A549 (cell line): ENCODE data around the gene SLC13A2. TPM values are rescaled to one million over a fixed set of nuclear protein-coding genes. Genes with fewer than 3 reads are reported as not detected.

ENCODE experiments used
- ATAC-seq, 2 experiments: fragments of 200-7000 bp in 1 of 2; fragments of >200 bp in 1 of 2; cut with Nextera tagmentation in 1 of 2; cut with Tn5 transposase in 1 of 2; 3 replicates each; pipeline versions ENCODE4 v1.8.0 to v1.9.1; 2018 to 2020; ENCODE audit warnings: mild to moderate bottlenecking in 1 of 2, moderate library complexity in 1 of 2
- CTCF ChIA-PET: fragments of 300-600 bp; sonication (Branson Sonifier 250); formaldehyde crosslinking; extraction: SDS; loops from one replicate; lab custom pipeline; 2021; ENCODE audit warnings: antibody characterized with exemption, inconsistent platforms; lab: Yijun Ruan, JAX
- POLR2A ChIA-PET: fragments of 350-600 bp; formaldehyde crosslinking; extraction: SDS; loops from one replicate; lab custom pipeline; 2021; ENCODE audit warnings: antibody characterized with exemption, inconsistent platforms; lab: Yijun Ruan, JAX
- DNase-seq, 2 experiments: peaks; one replicate each; pipeline versions ENCODE4 v3.0.0 to v3.0.0-alpha.2; 2011 to 2016; ENCODE audit warnings: low read depth in 1 of 2, low spot score in 1 of 2
- FAIRE-seq: peaks from 2 replicates; lab custom pipeline; 2011; peaks lifted over from hg19 to GRCh38; lab: Jason Lieb, UNC
- H3K27ac ChIP-seq, 2 experiments: fragments of >200 bp; sonication (Bioruptor Twin); formaldehyde crosslinking; 3 replicates each; pipeline ENCODE4 v1.5.1; 2016 to 2017
- H3K4me1 ChIP-seq: fragments of >200 bp; sonication (Bioruptor Twin); formaldehyde crosslinking; 3 replicates; pipeline ENCODE4 v1.6.1; 2016
- H3K4me2 ChIP-seq: fragments of >200 bp; sonication (Bioruptor Twin); formaldehyde crosslinking; 3 replicates; pipeline ENCODE4 v1.6.1; 2016
- H3K4me3 ChIP-seq: fragments of >200 bp; sonication (Bioruptor Twin); formaldehyde crosslinking; 3 replicates; pipeline ENCODE4 v1.5.1; 2016
- H3K9me3 ChIP-seq: fragments of >200 bp; sonication (Bioruptor Twin); formaldehyde crosslinking; 3 replicates; pipeline ENCODE4 v1.6.1; 2016
- GATA3 ChIP-seq: IDR thresholded peaks from 2 replicates; pipeline ENCODE4 v1.6.1; 2012; ENCODE audit warnings: borderline replicate concordance
- HOXB5 ChIP-seq: fragments of 250-450 bp; sonication (Bioruptor Pico); IDR thresholded peaks from 2 replicates; pipeline ENCODE4 v1.5.0; 2020; ENCODE audit warnings: mild to moderate bottlenecking, moderate library complexity
- JUN ChIP-seq, 2 experiments: fragments of >200 bp; sonication (Bioruptor Twin); formaldehyde crosslinking; IDR thresholded peaks; 2 replicates in 1 of 2; 3 replicates in 1 of 2; pipeline ENCODE4 v1.6.1; 2016 to 2017
- MAFK ChIP-seq: fragments of 450-650 bp; IDR thresholded peaks from 2 replicates; pipeline ENCODE4 v1.6.1; 2014; ENCODE audit not compliant: partially characterized antibody
- RAD21 ChIP-seq, 2 experiments: fragments of >200 bp in 1 of 2; sonication (Bioruptor Twin) in 1 of 2; formaldehyde crosslinking in 1 of 2; IDR thresholded peaks in 1 of 2; conservative IDR thresholded peaks in 1 of 2; 2 replicates in 1 of 2; 3 replicates in 1 of 2; pipeline ENCODE4 v1.6.1; 2012 to 2018; ENCODE audit warnings: inconsistent platforms in 1 of 2
- RFX5 ChIP-seq: fragments of 450-650 bp; IDR thresholded peaks from 2 replicates; pipeline ENCODE4 v1.7.1; 2014; ENCODE audit warnings: antibody characterized with exemption, mild to moderate bottlenecking, moderate library complexity
- SREBF2 ChIP-seq: fragments of 450-650 bp; IDR thresholded peaks from 2 replicates; pipeline ENCODE4 v1.6.1; 2014; ENCODE audit warnings: mild to moderate bottlenecking, moderate library complexity
- ZFP36 ChIP-seq: fragments of 450-650 bp; IDR thresholded peaks from 2 replicates; pipeline ENCODE4 v1.6.1; 2014; ENCODE audit warnings: borderline replicate concordance; ENCODE audit not compliant: partially characterized antibody
- ZNF302 ChIP-seq: fragments of 250-450 bp; sonication (Bioruptor Pico); IDR thresholded peaks from 2 replicates; pipeline ENCODE4 v1.9.0; 2021; ENCODE audit warnings: inconsistent platforms, mild to moderate bottlenecking, moderate library complexity
- WGBS: methylation state at CpG from one replicate; pipeline ENCODE4 v1.1.6; 2017; ENCODE audit errors: missing lambda C conversion rate; 5-methylcytosine and 5-hydroxymethylcytosine counted together
- polyA plus RNA-seq, 4 experiments: library from polyadenylated mRNA; depleted of rRNA in 3 of 4; stranded (reverse); fragments of >200 nt; fragmentation: RNase III in 1 of 4; extraction: RNeasy Plus Mini Kit Qiagen cat#74134 plus additional on column Dnase treatment in 1 of 4; gene quantifications; 2 replicates in 3 of 4; 3 replicates in 1 of 4; pipeline ENCODE4 v1.2.3, GENCODE V29; 2011 to 2017

SLC13A2 gene
- polyA plus RNA-seq, 2 of the 4 experiments (the other 2 are of a cell fraction) = 0.06 TPM; not detected in 1

GRCh38 chr17:28547096-28547622 is 73.7 kb downstream of the SLC13A2 start:
- H3K9me3 ChIP-seq = no peaks in the 10 kb centered on the region
- ChIA-PET CTCF (interaction anchor here (0.6 to 12.8 kb wide), 21 partner anchors 10 to 588 kb away, joined by 3 to 188 read pairs (median 5); partner anchors contain the start of genes ALDOC and PIGS), POLR2A (no interaction called here)
- no peak overlapping the region for H3K4me3 ChIP-seq
- TF ChIP-seq HOXB5 (CRISPR knock-in tag) (no peak), RAD21 (conservative IDR thresholded peaks at IDR 0.05 in 1 of 2, IDR thresholded peaks at IDR 0.05 in 1 of 2) (no peak), ZNF302 (no peak), ZFP36 (no peak), MAFK (no peak), SREBF2 (no peak), JUN (IDR thresholded peaks at IDR 0.05) (no peak), RFX5 (no peak), GATA3 (no peak)
- H3K4me1 ChIP-seq = peaks cover 7% of the 10 kb centered on the region
- no peak for DNase-seq
- WGBS = 88% methylated on average over 14 of the region's 14 CpGs
- H3K4me2 ChIP-seq = no peak overlapping the region
- H3K27ac ChIP-seq = no peak overlapping the region
- FAIRE-seq = no peak
- ATAC-seq = no peak

Other genes with a start within 250 kb of the SLC13A2 start
- 90.9 and 98.7 TPM in 2 replicates for gene TMEM97, start 154.4 kb upstream of the SLC13A2 start, polyA plus RNA-seq (2011; rRNA removed)
- 65.0 to 75.6 TPM (median 70.2 TPM) in 3 replicates for gene TMEM97, start 154.4 kb upstream of the SLC13A2 start, polyA plus RNA-seq (2017; fragmentation: RNase III; extraction: RNeasy Plus Mini Kit Qiagen cat#74134 plus additional on column Dnase treatment)
- 58.7 and 72.1 TPM in 2 replicates for gene IFT20, start 138.2 kb upstream of the SLC13A2 start, polyA plus RNA-seq (2011; rRNA removed)
- gene IFT20, start 138.2 kb upstream of the SLC13A2 start, polyA plus RNA-seq (2017; fragmentation: RNase III; extraction: RNeasy Plus Mini Kit Qiagen cat#74134 plus additional on column Dnase treatment) = 53.8 to 57.4 TPM (median 56.8 TPM) in 3 replicates
- 66.2 and 68.3 TPM in 2 replicates for gene TNFAIP1, start 137.9 kb upstream of the SLC13A2 start, polyA plus RNA-seq (2011; rRNA removed)
- gene TNFAIP1, start 137.9 kb upstream of the SLC13A2 start, polyA plus RNA-seq (2017; fragmentation: RNase III; extraction: RNeasy Plus Mini Kit Qiagen cat#74134 plus additional on column Dnase treatment) = 37.4 to 38.8 TPM (median 37.4 TPM) in 3 replicates
- 132 and 162 TPM in 2 replicates for gene POLDIP2, start 116.1 kb upstream of the SLC13A2 start, polyA plus RNA-seq (2011; rRNA removed)
- gene POLDIP2, start 116.1 kb upstream of the SLC13A2 start, polyA plus RNA-seq (2017; fragmentation: RNase III; extraction: RNeasy Plus Mini Kit Qiagen cat#74134 plus additional on column Dnase treatment) = 125 to 130 TPM (median 127 TPM) in 3 replicates
- gene SEBOX, start 108.4 kb upstream of the SLC13A2 start, polyA plus RNA-seq (2011; rRNA removed) = not detected in 2 replicates
- not detected in 3 replicates for gene SEBOX, start 108.4 kb upstream of the SLC13A2 start, polyA plus RNA-seq (2017; fragmentation: RNase III; extraction: RNeasy Plus Mini Kit Qiagen cat#74134 plus additional on column Dnase treatment)
- gene VTN, start 103.3 kb upstream of the SLC13A2 start, polyA plus RNA-seq (2011; rRNA removed) = 10.2 and 14.2 TPM in 2 replicates
- 24.5 to 31.1 TPM (median 25.5 TPM) in 3 replicates for gene VTN, start 103.3 kb upstream of the SLC13A2 start, polyA plus RNA-seq (2017; fragmentation: RNase III; extraction: RNeasy Plus Mini Kit Qiagen cat#74134 plus additional on column Dnase treatment)
- gene SARM1, start 102.0 kb upstream of the SLC13A2 start, polyA plus RNA-seq (2011; rRNA removed) = 4.0 and 4.8 TPM in 2 replicates
- 6.1 to 7.5 TPM (median 6.9 TPM) in 3 replicates for gene SARM1, start 102.0 kb upstream of the SLC13A2 start, polyA plus RNA-seq (2017; fragmentation: RNase III; extraction: RNeasy Plus Mini Kit Qiagen cat#74134 plus additional on column Dnase treatment)
- 12.8 and 21.4 TPM in 2 replicates for gene SLC46A1, start 67.4 kb upstream of the SLC13A2 start, polyA plus RNA-seq (2011; rRNA removed)
- gene SLC46A1, start 67.4 kb upstream of the SLC13A2 start, polyA plus RNA-seq (2017; fragmentation: RNase III; extraction: RNeasy Plus Mini Kit Qiagen cat#74134 plus additional on column Dnase treatment) = 21.5 to 23.8 TPM (median 23.7 TPM) in 3 replicates
- not detected in 2 replicates for gene FOXN1, start 32.7 kb downstream of the SLC13A2 start, polyA plus RNA-seq (2011; rRNA removed)
- not detected in 3 replicates for gene FOXN1, start 32.7 kb downstream of the SLC13A2 start, polyA plus RNA-seq (2017; fragmentation: RNase III; extraction: RNeasy Plus Mini Kit Qiagen cat#74134 plus additional on column Dnase treatment)
- gene UNC119, start 79.0 kb downstream of the SLC13A2 start, polyA plus RNA-seq (2011; rRNA removed) = 50.5 and 53.5 TPM in 2 replicates
- 22.8 to 27.8 TPM (median 26.0 TPM) in 3 replicates for gene UNC119, start 79.0 kb downstream of the SLC13A2 start, polyA plus RNA-seq (2017; fragmentation: RNase III; extraction: RNeasy Plus Mini Kit Qiagen cat#74134 plus additional on column Dnase treatment)
- 50.0 and 53.2 TPM in 2 replicates for gene PIGS, start 97.9 kb downstream of the SLC13A2 start, polyA plus RNA-seq (2011; rRNA removed)
- 46.6 to 53.3 TPM (median 53.2 TPM) in 3 replicates for gene PIGS, start 97.9 kb downstream of the SLC13A2 start, polyA plus RNA-seq (2017; fragmentation: RNase III; extraction: RNeasy Plus Mini Kit Qiagen cat#74134 plus additional on column Dnase treatment)
- 6.3 and 10.1 TPM in 2 replicates for gene ALDOC, start 103.3 kb downstream of the SLC13A2 start, polyA plus RNA-seq (2011; rRNA removed)
- gene ALDOC, start 103.3 kb downstream of the SLC13A2 start, polyA plus RNA-seq (2017; fragmentation: RNase III; extraction: RNeasy Plus Mini Kit Qiagen cat#74134 plus additional on column Dnase treatment) = 1.7 to 1.9 TPM (median 1.9 TPM) in 3 replicates
- gene SPAG5, start 125.4 kb downstream of the SLC13A2 start, polyA plus RNA-seq (2011; rRNA removed) = 111 and 123 TPM in 2 replicates
- 106 to 111 TPM (median 107 TPM) in 3 replicates for gene SPAG5, start 125.4 kb downstream of the SLC13A2 start, polyA plus RNA-seq (2017; fragmentation: RNase III; extraction: RNeasy Plus Mini Kit Qiagen cat#74134 plus additional on column Dnase treatment)
- 18.7 and 22.0 TPM in 2 replicates for gene RSKR, start 140.5 kb downstream of the SLC13A2 start, polyA plus RNA-seq (2011; rRNA removed)
- 5.6 to 6.6 TPM (median 5.8 TPM) in 3 replicates for gene RSKR, start 140.5 kb downstream of the SLC13A2 start, polyA plus RNA-seq (2017; fragmentation: RNase III; extraction: RNeasy Plus Mini Kit Qiagen cat#74134 plus additional on column Dnase treatment)
- gene BLTP2, start 171.5 kb downstream of the SLC13A2 start, polyA plus RNA-seq (2011; rRNA removed) = 150 and 243 TPM in 2 replicates
- 78.8 to 81.1 TPM (median 79.8 TPM) in 3 replicates for gene BLTP2, start 171.5 kb downstream of the SLC13A2 start, polyA plus RNA-seq (2017; fragmentation: RNase III; extraction: RNeasy Plus Mini Kit Qiagen cat#74134 plus additional on column Dnase treatment)
- gene SDF2, start 188.3 kb downstream of the SLC13A2 start, polyA plus RNA-seq (2011; rRNA removed) = 87.9 and 113 TPM in 2 replicates
- 86.0 to 96.4 TPM (median 93.8 TPM) in 3 replicates for gene SDF2, start 188.3 kb downstream of the SLC13A2 start, polyA plus RNA-seq (2017; fragmentation: RNase III; extraction: RNeasy Plus Mini Kit Qiagen cat#74134 plus additional on column Dnase treatment)
- gene SUPT6H, start 188.6 kb downstream of the SLC13A2 start, polyA plus RNA-seq (2011; rRNA removed) = 51.4 and 61.0 TPM in 2 replicates
- gene SUPT6H, start 188.6 kb downstream of the SLC13A2 start, polyA plus RNA-seq (2017; fragmentation: RNase III; extraction: RNeasy Plus Mini Kit Qiagen cat#74134 plus additional on column Dnase treatment) = 63.8 to 64.6 TPM (median 64.2 TPM) in 3 replicates
- 3.8 and 4.0 TPM in 2 replicates for gene PROCA1, start 238.2 kb downstream of the SLC13A2 start, polyA plus RNA-seq (2011; rRNA removed)
- gene PROCA1, start 238.2 kb downstream of the SLC13A2 start, polyA plus RNA-seq (2017; fragmentation: RNase III; extraction: RNeasy Plus Mini Kit Qiagen cat#74134 plus additional on column Dnase treatment) = 2.5 to 4.9 TPM (median 4.2 TPM) in 3 replicates
- gene RAB34, start 244.2 kb downstream of the SLC13A2 start, polyA plus RNA-seq (2011; rRNA removed) = 288 and 328 TPM in 2 replicates
- gene RAB34, start 244.2 kb downstream of the SLC13A2 start, polyA plus RNA-seq (2017; fragmentation: RNase III; extraction: RNeasy Plus Mini Kit Qiagen cat#74134 plus additional on column Dnase treatment) = 207 to 212 TPM (median 211 TPM) in 3 replicates
- 2,521 and 2,887 TPM in 2 replicates for gene RPL23A, start 246.3 kb downstream of the SLC13A2 start, polyA plus RNA-seq (2011; rRNA removed)
- gene RPL23A, start 246.3 kb downstream of the SLC13A2 start, polyA plus RNA-seq (2017; fragmentation: RNase III; extraction: RNeasy Plus Mini Kit Qiagen cat#74134 plus additional on column Dnase treatment) = 1,026 to 1,151 TPM (median 1,061 TPM) in 3 replicates